HG02571 (cell line): ENCODE results near the gene PRF1.
A peak's percentile ranks its signal among the peaks of the same experiment; 100 is the strongest.

ENCODE experiments used
- ATAC-seq: cut with Tn5 transposase; IDR thresholded peaks from one replicate; pipeline ENCODE4 v1.9.1; 2021; ENCODE audit warnings: mild to moderate bottlenecking, moderate library complexity; ENCODE audit not compliant: unreplicated experiment

Gene PRF1

GRCh38 chr10:70562036-70562755 is 40.3 kb downstream of the PRF1 start:
- no peak for ATAC-seq

- ATAC-seq, result no peak
Observed at GRCh38 chr10:70561558-70561957, 41.0 kb downstream of the PRF1 start.

DNA sequence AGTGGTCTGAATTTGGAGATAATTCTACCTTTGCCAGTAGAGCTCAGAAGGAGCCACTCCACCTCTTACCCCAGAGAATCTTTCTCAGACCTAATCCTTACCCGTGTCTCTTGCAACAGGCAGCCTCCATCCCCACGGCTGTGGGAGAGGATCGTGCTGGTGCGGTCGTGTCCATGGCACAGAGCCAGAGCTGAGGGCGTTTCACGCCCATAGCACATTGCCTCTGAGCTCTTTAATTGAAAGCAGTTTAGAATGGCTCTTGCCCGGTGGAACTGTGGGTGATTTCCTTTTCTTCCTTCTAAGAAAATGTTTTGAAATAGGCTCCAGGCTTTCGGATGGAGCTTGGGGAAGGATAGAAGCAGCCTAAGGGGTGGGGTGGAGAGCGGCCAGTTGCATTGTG is 41.5 kb downstream of the PRF1 start:
- ATAC-seq, result no peak

DNA sequence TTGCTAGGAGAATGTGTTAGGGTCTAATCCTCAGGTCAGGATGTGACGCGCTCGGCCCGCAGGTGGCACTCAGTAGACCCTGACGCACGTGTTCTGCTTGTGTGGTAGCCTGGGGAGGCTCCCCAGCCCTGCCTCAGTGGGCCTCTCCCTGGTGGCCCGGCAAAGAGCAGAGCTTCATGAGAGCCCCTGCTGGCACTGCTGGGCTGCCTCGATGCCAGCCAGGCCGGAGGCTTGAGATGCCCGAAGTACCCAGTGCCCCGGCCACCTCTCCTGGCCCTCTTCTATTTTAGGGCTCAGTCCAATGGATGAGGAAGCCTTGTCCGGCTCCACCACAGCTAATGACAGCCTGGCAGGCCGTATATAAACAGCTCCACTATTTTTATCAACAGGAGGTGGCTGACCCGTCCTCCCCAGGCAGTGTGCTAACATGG is 42.0 kb downstream of the PRF1 start:
- ATAC-seq, result no peak

GRCh38 chr10:70559861-70560260 is 42.7 kb downstream of the PRF1 start:
- no peak for ATAC-seq

DNA sequence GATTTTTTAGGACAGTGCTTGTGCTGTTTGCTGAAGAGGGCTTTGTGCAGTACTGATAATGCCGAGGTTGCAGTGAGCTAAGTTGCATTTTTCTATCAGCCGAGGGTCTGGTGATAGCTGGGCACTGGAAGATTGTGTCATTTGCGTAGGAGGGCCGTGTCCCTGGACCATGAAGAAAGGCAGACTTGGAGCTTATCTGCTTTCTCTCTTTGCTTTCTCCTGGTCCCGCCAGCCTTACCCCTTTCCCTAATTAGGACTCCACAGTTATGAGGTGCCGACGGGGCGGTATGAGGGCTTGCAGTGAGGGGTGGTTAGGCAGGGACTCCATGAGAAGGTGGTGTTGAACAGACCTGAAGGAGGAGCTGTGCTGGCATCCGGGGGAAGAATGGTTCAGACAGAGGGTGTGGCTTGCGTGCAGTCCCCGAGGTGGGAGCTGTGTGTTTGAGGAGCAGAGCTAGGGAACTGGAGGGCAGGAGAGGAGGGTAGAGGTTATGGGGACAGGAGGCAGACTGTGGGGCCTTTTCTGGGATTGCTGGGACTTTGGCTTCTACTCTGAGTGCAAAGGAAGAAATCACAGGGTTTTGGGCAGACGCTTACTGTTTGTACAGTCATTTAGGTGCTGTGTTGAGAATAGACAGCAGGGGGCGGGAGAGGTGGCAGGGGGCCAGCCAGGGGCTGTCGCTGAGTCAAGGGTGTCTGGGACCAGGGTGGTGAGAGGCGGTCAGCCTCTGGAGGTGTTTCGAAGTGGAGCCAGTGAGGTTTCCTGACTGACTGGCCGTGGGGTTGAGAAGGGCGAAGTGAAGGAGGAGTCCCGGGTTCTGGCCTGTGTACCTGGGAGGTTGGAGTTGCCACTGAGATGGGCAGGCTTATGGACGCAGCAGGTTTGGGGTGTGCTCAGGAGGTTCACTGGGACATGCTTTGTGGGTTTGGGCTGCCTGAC is 43.4 kb downstream of the PRF1 start:
- peak; percentile 62 for ATAC-seq

DNA sequence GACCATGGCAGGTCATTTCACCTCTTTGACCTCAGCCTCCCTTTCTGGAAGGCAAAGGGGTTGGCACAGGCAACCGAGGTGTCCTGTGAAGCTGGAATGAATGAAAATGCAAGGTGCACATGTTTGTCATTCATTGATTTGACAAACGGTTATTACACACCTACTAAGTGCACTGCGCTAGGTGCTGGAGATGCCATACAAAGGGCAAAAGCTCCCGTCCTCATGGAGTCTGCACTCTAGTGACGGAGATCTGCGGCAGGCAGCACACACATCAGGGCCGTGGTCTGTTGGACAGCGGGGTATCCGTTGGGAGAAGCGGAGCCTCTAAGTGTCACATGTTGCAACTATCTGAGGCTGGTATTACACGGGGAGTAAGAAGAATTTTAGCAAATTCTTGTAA is 44.2 kb downstream of the PRF1 start:
- ATAC-seq, result no peak

GRCh38 chr10:70557876-70558275 is 44.7 kb downstream of the PRF1 start:
- no peak for ATAC-seq

GRCh38 chr10:70557086-70557845 is 45.3 kb downstream of the PRF1 start:
- ATAC-seq, result no peak

DNA sequence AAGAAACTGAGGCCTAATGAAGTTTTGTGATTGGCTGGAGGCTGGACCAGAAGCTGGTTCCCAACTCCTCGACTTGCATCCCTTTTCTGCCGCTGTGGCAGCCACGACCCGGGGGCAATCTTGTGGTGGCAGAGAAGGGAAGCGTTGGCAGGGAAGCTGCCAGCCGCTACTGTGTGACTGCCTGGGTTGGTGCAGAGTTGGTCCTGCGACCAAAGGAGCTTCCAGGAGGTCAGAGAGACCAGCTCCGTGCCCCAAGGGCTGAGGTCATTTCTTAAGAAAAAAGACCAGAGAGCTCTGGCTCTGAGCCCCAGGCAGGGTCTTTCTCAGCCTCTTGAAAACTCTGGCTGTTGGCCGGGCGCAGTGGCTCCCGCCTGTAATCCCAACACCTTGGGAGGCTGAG is 47.2 kb downstream of the PRF1 start:
- ATAC-seq, result no peak

DNA sequence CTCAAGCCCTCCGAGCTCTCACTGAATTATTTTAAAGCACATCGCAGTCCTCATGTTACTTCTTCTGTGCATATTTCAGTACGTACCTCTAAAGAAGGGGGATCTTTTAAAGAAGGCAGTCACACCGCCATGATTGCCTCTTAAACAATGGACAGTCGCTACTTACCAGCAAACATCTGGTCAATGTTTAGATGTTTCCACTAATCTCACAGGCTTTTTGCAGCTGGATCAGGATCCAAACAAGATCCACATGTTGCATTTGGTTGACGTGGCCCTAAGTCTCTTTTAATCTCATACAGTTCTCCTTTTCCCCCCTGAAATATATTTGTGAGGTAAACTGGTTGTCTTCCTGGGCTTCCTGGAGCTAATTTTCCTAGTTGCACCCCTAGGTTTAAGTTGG is 50.0 kb downstream of the PRF1 start:
- no peak for ATAC-seq

DNA sequence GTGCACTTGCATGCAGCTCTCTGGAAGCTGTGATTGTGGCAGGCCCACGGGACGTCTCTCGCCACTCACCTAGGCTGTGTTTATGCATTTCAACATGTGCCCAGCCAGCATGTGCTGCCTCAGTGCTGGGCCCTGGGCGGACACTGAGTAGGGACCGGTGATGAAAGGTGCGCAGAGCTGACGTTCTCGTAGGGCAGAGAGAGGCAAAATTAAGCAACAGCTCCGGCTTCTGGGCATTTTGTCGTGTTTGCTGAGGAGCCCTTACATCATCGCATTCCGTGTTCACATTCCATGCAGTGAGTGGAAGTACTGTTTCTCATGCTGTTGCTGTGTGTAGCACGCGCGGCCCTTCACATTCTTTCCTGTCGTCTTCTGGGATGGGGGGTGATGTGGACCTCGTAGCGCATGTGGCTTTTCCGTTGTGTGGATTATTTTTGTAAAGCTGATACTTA is 50.5 kb downstream of the PRF1 start:
- no peak for ATAC-seq

- ATAC-seq, result no peak
Observed at GRCh38 chr10:70551466-70551865, 51.1 kb downstream of the PRF1 start.

DNA sequence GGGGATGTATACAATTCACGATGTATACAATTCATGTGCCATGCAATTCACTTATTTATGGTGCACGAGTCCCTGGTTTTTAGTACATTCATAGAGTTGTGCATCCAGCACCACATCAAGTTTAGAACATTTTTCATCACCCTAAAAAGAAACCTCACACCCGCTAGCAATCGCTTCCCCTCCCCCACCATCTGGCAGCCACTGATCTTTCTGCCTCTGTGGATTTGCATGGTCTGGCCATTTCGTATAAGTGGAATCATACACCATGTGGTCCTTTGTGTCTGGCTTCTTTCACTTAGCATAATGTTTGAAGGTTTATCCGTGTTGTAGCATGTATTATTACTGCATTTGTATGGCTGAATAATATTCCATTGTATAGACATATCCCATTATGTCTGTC is 52.1 kb downstream of the PRF1 start:
- ATAC-seq, result no peak

GRCh38 chr10:70549962-70550458 is 52.5 kb downstream of the PRF1 start:
- ATAC-seq, result peak; percentile 61

DNA sequence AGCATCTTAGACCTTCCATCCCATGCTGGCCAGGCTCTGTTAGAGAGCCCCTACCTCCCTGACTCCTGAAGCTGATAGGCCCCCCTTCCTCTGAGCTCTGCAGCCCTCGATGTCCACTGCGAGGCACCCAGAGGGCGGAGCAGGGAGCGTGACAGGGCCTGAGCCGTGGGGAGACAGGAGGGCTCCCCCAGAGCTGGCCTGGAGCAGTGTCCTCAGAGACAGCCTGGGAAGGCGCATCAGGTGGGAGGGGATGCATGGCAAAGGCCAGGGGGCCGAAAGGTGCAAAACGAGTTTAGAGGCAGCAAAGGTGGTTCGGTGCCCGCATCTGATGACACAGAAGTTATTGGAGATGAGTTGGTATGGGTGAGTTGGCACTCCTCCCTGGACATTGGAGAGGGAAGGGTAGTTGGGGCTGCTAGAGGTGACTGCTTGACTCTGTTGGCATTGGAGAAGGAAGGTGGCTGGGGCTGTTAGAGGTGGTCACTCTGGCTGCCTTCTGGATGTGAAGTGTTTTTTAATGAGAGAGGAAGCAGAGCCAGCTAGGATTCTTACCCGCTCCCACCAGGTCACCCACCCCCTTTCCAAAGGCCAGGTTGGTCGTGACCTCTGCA is 53.1 kb downstream of the PRF1 start:
- peak; percentile 15 for ATAC-seq
